GM23338 (cell line): Measurements from ENCODE around the gene DRC3. TPM values are rescaled to one million over a fixed set of nuclear protein-coding genes. Genes with fewer than 3 reads are reported as not detected.

Experiments
- ATAC-seq: fragments of 200-7000 bp; cut with Tn5 transposase; 3 replicates; pipeline ENCODE4 v1.9.1; 2020
- DNase-seq: peaks from one replicate; pipeline ENCODE4 v3.0.0-alpha.2; 2015; ENCODE audit warnings: low spot score
- H2AFZ ChIP-seq: fragments of 200-600 bp; sonication (generic); 2 replicates; pipeline ENCODE4 v1.8.0; 2016; ENCODE audit warnings: antibody characterized with exemption, mild to moderate bottlenecking, moderate library complexity
- H3F3A ChIP-seq: fragments of 200-600 bp; sonication (generic); replicated peaks from 2 replicates; pipeline ENCODE4 v1.8.0; 2017; ENCODE audit warnings: antibody characterized with exemption, mixed run types, low read depth
- H3K27ac ChIP-seq: fragments of 200-600 bp; sonication (generic); 2 replicates; pipeline ENCODE4 v1.6.1; 2016; ENCODE audit warnings: low read depth
- H3K27me3 ChIP-seq: fragments of 200-600 bp; sonication (generic); 2 replicates; pipeline ENCODE4 v1.8.0; 2016; ENCODE audit warnings: mild to moderate bottlenecking, mixed run types, moderate library complexity; ENCODE audit not compliant: insufficient read depth
- H3K36me3 ChIP-seq: fragments of 200-600 bp; sonication (generic); 2 replicates; pipeline ENCODE4 v1.8.0; 2016; ENCODE audit warnings: mild to moderate bottlenecking; ENCODE audit not compliant: insufficient read depth
- H3K4me1 ChIP-seq: fragments of 200-600 bp; sonication (generic); 2 replicates; pipeline ENCODE4 v1.8.0; 2016; ENCODE audit warnings: mild to moderate bottlenecking, moderate library complexity; ENCODE audit not compliant: insufficient read depth
- H3K4me2 ChIP-seq: fragments of 200-600 bp; sonication (generic); 2 replicates; pipeline ENCODE4 v1.7.1; 2017; ENCODE audit warnings: mixed run types
- H3K4me3 ChIP-seq: fragments of 200-600 bp; sonication (generic); 2 replicates; pipeline ENCODE4 v1.6.1; 2016; ENCODE audit warnings: mixed run types
- H3K79me2 ChIP-seq: fragments of 200-600 bp; sonication (generic); replicated peaks from 2 replicates; pipeline ENCODE4 v1.8.0; 2017; ENCODE audit warnings: mild to moderate bottlenecking; ENCODE audit not compliant: insufficient read depth
- H3K9me2 ChIP-seq: fragments of 200-600 bp; sonication (generic); 2 replicates; pipeline ENCODE4 v1.8.0; 2017; ENCODE audit not compliant: insufficient read depth
- H4K20me1 ChIP-seq: fragments of 200-600 bp; sonication (generic); replicated peaks from 2 replicates; pipeline ENCODE4 v1.8.0; 2017; ENCODE audit warnings: mild to moderate bottlenecking; ENCODE audit not compliant: insufficient read depth
- H3K27ac Mint-ChIP-seq: 2 replicates; pipeline ENCODE4 v1.8.0; 2020; ENCODE audit warnings: inconsistent platforms, mild to moderate bottlenecking, moderate library complexity, mixed read lengths
- H3K27me3 Mint-ChIP-seq: 3 replicates; pipeline ENCODE4 v1.8.0; 2022; ENCODE audit warnings: low read depth, mild to moderate bottlenecking, moderate library complexity, mixed read lengths, inconsistent platforms; ENCODE audit not compliant: insufficient read depth, poor library complexity
- H3K36me3 Mint-ChIP-seq: 3 replicates; pipeline ENCODE4 v1.8.0; 2021; ENCODE audit warnings: low read depth, mild to moderate bottlenecking, inconsistent platforms, moderate library complexity, mixed read lengths
- H3K4me1 Mint-ChIP-seq: 3 replicates; pipeline ENCODE4 v1.8.0; 2020; ENCODE audit warnings: mild to moderate bottlenecking, inconsistent platforms, mixed read lengths
- H3K4me3 Mint-ChIP-seq: 3 replicates; pipeline ENCODE4 v1.8.0; 2021; ENCODE audit warnings: moderate library complexity, mild to moderate bottlenecking, inconsistent platforms, mixed read lengths
- H3K9me3 Mint-ChIP-seq: 3 replicates; pipeline ENCODE4 v1.8.0; 2020; ENCODE audit warnings: moderate library complexity, mild to moderate bottlenecking, inconsistent platforms, mixed read lengths
- CREB1 ChIP-seq: fragments of 250-450 bp; sonication (Bioruptor Pico); IDR thresholded peaks from 2 replicates; pipeline ENCODE4 v1.5.0; 2020; ENCODE audit warnings: low read depth, mild to moderate bottlenecking, moderate library complexity
- CTCF ChIP-seq, 2 experiments: fragments of 200-600 bp in 1 of 2; sonication (generic) in 1 of 2; conservative IDR thresholded peaks; 2 replicates each; pipeline versions ENCODE4 v1.5.1 to v1.6.1; 2016 to 2017; ENCODE audit warnings: antibody characterized with exemption in 2 of 2, low read depth in 2 of 2, mild to moderate bottlenecking in 2 of 2, moderate library complexity in 1 of 2
- ETS1 ChIP-seq: IDR thresholded peaks from 2 replicates; pipeline ENCODE4 v1.6.1; 2016; ENCODE audit warnings: antibody characterized with exemption
- EZH2 ChIP-seq: fragments of 200-600 bp; sonication (generic); IDR thresholded peaks from one replicate; pipeline ENCODE4 v1.8.0; 2017; ENCODE audit warnings: antibody characterized with exemption, mild to moderate bottlenecking, low read depth; ENCODE audit not compliant: unreplicated experiment
- EZH2phosphoT487 ChIP-seq: fragments of 200-600 bp; sonication (generic); IDR thresholded peaks from one replicate; pipeline ENCODE4 v1.8.1; 2018; ENCODE audit warnings: antibody characterized with exemption; ENCODE audit not compliant: unreplicated experiment
- JUNB ChIP-seq: IDR thresholded peaks from one replicate; pipeline ENCODE4 v1.6.1; 2016; ENCODE audit warnings: antibody characterized with exemption; ENCODE audit not compliant: unreplicated experiment
- NANOG ChIP-seq: IDR thresholded peaks from 2 replicates; pipeline ENCODE4 v1.6.1; 2016; ENCODE audit warnings: antibody characterized with exemption, borderline replicate concordance
- POLR2AphosphoS5 ChIP-seq: IDR thresholded peaks from 2 replicates; pipeline ENCODE4 v1.6.1; 2016; ENCODE audit warnings: antibody characterized with exemption, low read depth
- REST ChIP-seq: IDR thresholded peaks from one replicate; pipeline ENCODE4 v1.6.1; 2018; ENCODE audit warnings: antibody characterized with exemption; ENCODE audit not compliant: unreplicated experiment
- STAT1 ChIP-seq: IDR thresholded peaks from one replicate; pipeline ENCODE4 v1.6.1; 2016; ENCODE audit warnings: antibody characterized with exemption; ENCODE audit not compliant: unreplicated experiment
- ZNF114 ChIP-seq: fragments of 250-450 bp; sonication (Bioruptor Pico); IDR thresholded peaks from 2 replicates; pipeline ENCODE4 v1.5.0; 2020; ENCODE audit warnings: mild to moderate bottlenecking, moderate library complexity
- ZNF331 ChIP-seq: fragments of 250-450 bp; sonication (Bioruptor Pico); IDR thresholded peaks from 2 replicates; pipeline ENCODE4 v1.5.0; 2020; ENCODE audit warnings: low read depth, mild to moderate bottlenecking, moderate library complexity
- ZNF462 ChIP-seq: fragments of 250-450 bp; sonication (Bioruptor Pico); IDR thresholded peaks from 2 replicates; pipeline ENCODE4 v1.5.0; 2020; ENCODE audit warnings: mild to moderate bottlenecking, moderate library complexity
- polyA plus RNA-seq: library from polyadenylated mRNA; unstranded; fragments of >200 nt; fragmentation: Nextera tagmentation; extraction: Ambion mirVana; gene quantifications from 2 replicates; pipeline ENCODE4 v1.2.1, GENCODE V29; 2016
- total RNA-seq: library from RNA; depleted of rRNA; stranded (reverse); fragments of >200 nt; shearing (Covaris generic); gene quantifications from 2 replicates; pipeline ENCODE4 v1.2.3, GENCODE V29; 2014

Gene DRC3
- total and polyA plus RNA-seq, 2 experiments from 2014 or later = 1.1 TPM; not detected in 1

GRCh38 chr17:17950347-17950746 is 22.3 kb upstream of the DRC3 start:
- H3K36me3 ChIP-seq = no peaks in the 10 kb centered on the region
- no peak overlapping the region for H3K4me3 ChIP-seq
- Mint-ChIP-seq H3K27me3 (peaks cover 4% of the 10 kb centered on the region), H3K4me3 (no peak overlapping the region), H3K36me3 (no peaks in the 10 kb centered on the region), H3K4me1 (peaks cover 15% of the 10 kb centered on the region), H3K9me3 (no peaks in the 10 kb centered on the region), H3K27ac (no peak overlapping the region; the same call in 1 of the 2 replicates)
- H3K27ac ChIP-seq = no peak overlapping the region
- no peak overlapping the region for H3K4me2 ChIP-seq
- ATAC-seq (no peak), DNase-seq (no peak)
- no peaks in the 10 kb centered on the region for H3K27me3 ChIP-seq
- no peak for TF ChIP-seq EZH2phosphoT487
- TF ChIP-seq ZNF462 = no peak
- TF ChIP-seq CTCF (conservative IDR thresholded peaks at IDR 0.05; ENCODE audit: low read depth in 2 of 2) = no peak
- TF ChIP-seq NANOG = no peak
- no peak for TF ChIP-seq ZNF114 (CRISPR knock-in tag)
- TF ChIP-seq ETS1 = no peak
- no peak for TF ChIP-seq STAT1
- TF ChIP-seq CREB1 = no peak
- no peak for TF ChIP-seq ZNF331 (CRISPR knock-in tag)
- no peak for TF ChIP-seq REST
- TF ChIP-seq POLR2AphosphoS5 = no peak
- no peak for TF ChIP-seq EZH2
- no peak for TF ChIP-seq JUNB
- H3F3A ChIP-seq = no peaks in the 10 kb centered on the region
- H3K4me1 ChIP-seq = peaks cover 11% of the 10 kb centered on the region; the same call in 1 of the 2 replicates
- no peak overlapping the region for H2AFZ ChIP-seq
- H3K9me2 ChIP-seq = no peaks in the 10 kb centered on the region
- H4K20me1 ChIP-seq = no peaks in the 10 kb centered on the region
- H3K79me2 ChIP-seq = no peaks in the 10 kb centered on the region
